Muscle of arm (tissue), 12 donors: ENCODE results near the gene GIMAP2. TPM values are rescaled to one million over a fixed set of nuclear protein-coding genes. Genes with fewer than 3 reads are reported as not detected.
"Not testable (repeated sequence)": the region's sequence is repeated elsewhere in the genome, so short reads cannot be mapped to it uniquely, and the experiment has no call there.

Experiments
- DNase-seq: peaks from one replicate; pipeline ENCODE4 v3.0.0-alpha.2; 2013
- polyA plus RNA-seq, 12 donors: library from polyadenylated mRNA; unstranded; fragments of 120-200 nt; gene quantifications; one replicate each; pipeline ENCODE4 v1.2.1, GENCODE V29; 2013; ENCODE audit not compliant: insufficient read length in 12 of 12

Gene GIMAP2
- polyA plus RNA-seq, 12 donors, result 3.6 to 8.3 (median 6.2) TPM; not detected in 2

GRCh38 chr7:150675714-150676113, 9.8 kb upstream of the GIMAP2 start:
- DNase-seq, result no peak

GRCh38 chr7:150676276-150676675, 9.2 kb upstream of the GIMAP2 start:
- DNase-seq, result not testable (repeated sequence)

GRCh38 chr7:150676854-150677253, 8.7 kb upstream of the GIMAP2 start:
- DNase-seq, result not testable (repeated sequence)

GRCh38 chr7:150678601-150679000, 6.9 kb upstream of the GIMAP2 start:
- not testable (repeated sequence) for DNase-seq

GRCh38 chr7:150680364-150680763, 5.1 kb upstream of the GIMAP2 start:
- DNase-seq, result not testable (repeated sequence)

- DNase-seq, result no peak
Observed at GRCh38 chr7:150686030-150686631, 625 bp downstream of the GIMAP2 start.

GRCh38 chr7:150688630-150689029, 3.1 kb downstream of the GIMAP2 start:
- no peak for DNase-seq

GRCh38 chr7:150695654-150696053, 10.1 kb downstream of the GIMAP2 start:
- no peak for DNase-seq

- no peak for DNase-seq
Observed at GRCh38 chr7:150703209-150703608, 17.7 kb downstream of the GIMAP2 start.

- DNase-seq, result no peak
Observed at GRCh38 chr7:150715293-150715692, 29.8 kb downstream of the GIMAP2 start.

- no peak for DNase-seq
Observed at GRCh38 chr7:150715738-150716137, 30.2 kb downstream of the GIMAP2 start.

- DNase-seq, result no peak
Observed at GRCh38 chr7:150716368-150716767, 30.9 kb downstream of the GIMAP2 start, which contains the start of gene GIMAP1. Gene GIMAP1 (plus strand): TSS chr7:150716613. CDS start chr7:150719048, 2,435 bp downstream.

GRCh38 chr7:150716939-150717338, 31.4 kb downstream of the GIMAP2 start:
- DNase-seq, result no peak

GRCh38 chr7:150717814-150718420, 32.4 kb downstream of the GIMAP2 start:
- DNase-seq, result no peak

GRCh38 chr7:150719436-150719835, 33.9 kb downstream of the GIMAP2 start:
- no peak for DNase-seq

GRCh38 chr7:150719960-150720891, 34.7 kb downstream of the GIMAP2 start:
- DNase-seq, result no peak

- no peak for DNase-seq
Observed at GRCh38 chr7:150721970-150722373, 36.5 kb downstream of the GIMAP2 start.

GRCh38 chr7:150722431-150722931, 37.0 kb downstream of the GIMAP2 start:
- no peak for DNase-seq

GRCh38 chr7:150723467-150723866, 38.0 kb downstream of the GIMAP2 start:
- DNase-seq, result no peak

GRCh38 chr7:150727381-150727780, 41.9 kb downstream of the GIMAP2 start:
- no peak for DNase-seq

- DNase-seq, result no peak
Observed at GRCh38 chr7:150728011-150728410, 42.5 kb downstream of the GIMAP2 start.

- no peak for DNase-seq
Observed at GRCh38 chr7:150728609-150729008, 43.1 kb downstream of the GIMAP2 start.
